WTC11 (cell line): ENCODE data around the gene SLIT3. TPM values are rescaled to one million over a fixed set of nuclear protein-coding genes. Genes with fewer than 3 reads are reported as not detected.

Experiments
- ATAC-seq: fragments of 200-7000 bp; cut with Tn5 transposase; 2 replicates; pipeline ENCODE4 v1.10.0; 2021; ENCODE audit warnings: mild to moderate bottlenecking, moderate library complexity
- CTCF ChIA-PET: fragments of 300-600 bp; sonication (Branson Sonifier 250); formaldehyde crosslinking; loops from one replicate; lab custom pipeline; 2021; ENCODE audit warnings: antibody characterized with exemption; lab: Charles Lee
- POLR2A ChIA-PET: fragments of 350-600 bp; sonication (Branson Sonifier 250); formaldehyde crosslinking; loops from one replicate; lab custom pipeline; 2021; ENCODE audit warnings: antibody characterized with exemption; lab: Charles Lee
- DNase-seq: peaks from one replicate; pipeline ENCODE4 v3.0.0; 2021; ENCODE audit warnings: low spot score
- H3K27ac Mint-ChIP-seq: 2 replicates; pipeline ENCODE4 v1.8.0; 2021; ENCODE audit warnings: mixed read lengths
- H3K27me3 Mint-ChIP-seq: 2 replicates; pipeline ENCODE4 v1.8.0; 2021; ENCODE audit warnings: low read depth, mild to moderate bottlenecking, moderate library complexity, mixed read lengths
- H3K36me3 Mint-ChIP-seq: 2 replicates; pipeline ENCODE4 v1.8.0; 2021; ENCODE audit warnings: mixed read lengths
- H3K4me1 Mint-ChIP-seq: 2 replicates; pipeline ENCODE4 v1.8.0; 2022; ENCODE audit warnings: mixed read lengths
- H3K4me3 Mint-ChIP-seq: 2 replicates; pipeline ENCODE4 v1.8.0; 2021; ENCODE audit warnings: mild to moderate bottlenecking, moderate library complexity, mixed read lengths
- H3K9me3 Mint-ChIP-seq: 2 replicates; pipeline ENCODE4 v1.8.0; 2021; ENCODE audit warnings: mixed read lengths
- ATF1 ChIP-seq: sonication (generic); formaldehyde crosslinking; IDR thresholded peaks from 2 replicates; pipeline ENCODE4 v1.8.1; 2023; ENCODE audit warnings: mild to moderate bottlenecking, moderate library complexity, missing genetic modification reagents
- CREB1 ChIP-seq: sonication (generic); formaldehyde crosslinking; IDR thresholded peaks from 2 replicates; pipeline ENCODE4 v1.8.0; 2023; ENCODE audit warnings: mild to moderate bottlenecking, missing genetic modification reagents
- CREM ChIP-seq: sonication (generic); formaldehyde crosslinking; IDR thresholded peaks from 2 replicates; pipeline ENCODE4 v1.8.1; 2022; ENCODE audit warnings: mild to moderate bottlenecking, missing genetic modification reagents, moderate library complexity
- E2F5 ChIP-seq: sonication (generic); formaldehyde crosslinking; IDR thresholded peaks from 2 replicates; pipeline ENCODE4 v1.8.1; 2022; ENCODE audit warnings: mild to moderate bottlenecking, moderate library complexity, missing genetic modification reagents
- ERG ChIP-seq: fragments of 250-450 bp; sonication (Bioruptor Pico); IDR thresholded peaks from 2 replicates; pipeline ENCODE4 v1.8.0; 2021; ENCODE audit warnings: mild to moderate bottlenecking
- ETV6 ChIP-seq: sonication (generic); formaldehyde crosslinking; IDR thresholded peaks from 2 replicates; pipeline ENCODE4 v1.8.1; 2022; ENCODE audit warnings: mild to moderate bottlenecking, missing genetic modification reagents
- FOXJ3 ChIP-seq: sonication (generic); formaldehyde crosslinking; IDR thresholded peaks from 2 replicates; pipeline ENCODE4 v1.9.0; 2021; ENCODE audit warnings: missing genetic modification reagents, mild to moderate bottlenecking, borderline replicate concordance
- FOXP4 ChIP-seq: sonication (generic); formaldehyde crosslinking; IDR thresholded peaks from 2 replicates; pipeline ENCODE4 v1.8.0; 2022; ENCODE audit warnings: mild to moderate bottlenecking, missing genetic modification reagents
- GTF2I ChIP-seq: fragments of 250-450 bp; sonication (Bioruptor Pico); conservative IDR thresholded peaks from 2 replicates; pipeline ENCODE4 v1.4.0; 2021; ENCODE audit warnings: mild to moderate bottlenecking
- NR1H2 ChIP-seq: sonication (generic); formaldehyde crosslinking; IDR thresholded peaks from 2 replicates; pipeline ENCODE4 v1.9.0; 2021; ENCODE audit warnings: mild to moderate bottlenecking, moderate library complexity, missing genetic modification reagents
- NR2C2 ChIP-seq: sonication (generic); formaldehyde crosslinking; IDR thresholded peaks from 2 replicates; pipeline ENCODE4 v1.8.0; 2022; ENCODE audit warnings: mild to moderate bottlenecking, missing genetic modification reagents
- OVOL2 ChIP-seq: fragments of 250-450 bp; sonication (Bioruptor Pico); IDR thresholded peaks from 2 replicates; pipeline ENCODE4 v1.9.0; 2021; ENCODE audit warnings: mild to moderate bottlenecking, borderline replicate concordance
- RORB ChIP-seq: fragments of 250-450 bp; sonication (Bioruptor Pico); IDR thresholded peaks from 2 replicates; pipeline ENCODE4 v1.9.0; 2021; ENCODE audit warnings: mild to moderate bottlenecking
- SMAD3 ChIP-seq: sonication (generic); formaldehyde crosslinking; IDR thresholded peaks from 2 replicates; pipeline ENCODE4 v1.8.0; 2022; ENCODE audit warnings: missing genetic modification reagents, mild to moderate bottlenecking, borderline replicate concordance
- SMAD4 ChIP-seq: sonication (generic); formaldehyde crosslinking; IDR thresholded peaks from 2 replicates; pipeline ENCODE4 v1.8.0; 2022; ENCODE audit warnings: mild to moderate bottlenecking, missing genetic modification reagents
- ZNF263 ChIP-seq: sonication (generic); formaldehyde crosslinking; IDR thresholded peaks from 2 replicates; pipeline ENCODE4 v1.8.1; 2022; ENCODE audit warnings: low read depth, mild to moderate bottlenecking, moderate library complexity, missing genetic modification reagents
- ZNF416 ChIP-seq: fragments of 250-450 bp; sonication (Bioruptor Pico); IDR thresholded peaks from 2 replicates; pipeline ENCODE4 v1.9.0; 2021; ENCODE audit warnings: mild to moderate bottlenecking, inconsistent platforms
- ZNF423 ChIP-seq: fragments of 250-450 bp; sonication (Bioruptor Pico); IDR thresholded peaks from 2 replicates; pipeline ENCODE4 v2.1.2; 2022; ENCODE audit warnings: mild to moderate bottlenecking, moderate library complexity
- ZNF512 ChIP-seq: sonication (generic); formaldehyde crosslinking; IDR thresholded peaks from 2 replicates; pipeline ENCODE4 v1.8.1; 2022; ENCODE audit warnings: missing genetic modification reagents, borderline replicate concordance
- total RNA-seq: library from RNA; stranded (reverse); gene quantifications from 3 replicates; pipeline ENCODE4 v1.2.3, GENCODE V29; 2021
- TF ChIP-seq, protein P1 (sequence below): fragments of 250-450 bp; sonication (Bioruptor Pico); conservative IDR thresholded peaks from 2 replicates; pipeline ENCODE4 v1.9.0; 2021; ENCODE audit warnings: mild to moderate bottlenecking
- TF ChIP-seq, protein P2 (sequence below): sonication (generic); formaldehyde crosslinking; IDR thresholded peaks from 2 replicates; pipeline ENCODE4 v1.8.1; 2023; ENCODE audit warnings: mild to moderate bottlenecking, missing genetic modification reagents, moderate library complexity
- TF ChIP-seq, protein P3 (sequence below): sonication (generic); formaldehyde crosslinking; IDR thresholded peaks from 2 replicates; pipeline ENCODE4 v1.8.1; 2022; ENCODE audit warnings: low read depth, missing genetic modification reagents, borderline replicate concordance
- TF ChIP-seq, protein P4 (sequence below): sonication (generic); formaldehyde crosslinking; IDR thresholded peaks from 2 replicates; pipeline ENCODE4 v1.8.1; 2022; ENCODE audit warnings: low read depth, mild to moderate bottlenecking, moderate library complexity, missing genetic modification reagents, borderline replicate concordance

The SLIT3 gene
- total RNA-seq, 1 experiment from 2014 or later = 1.9 TPM

DNA sequence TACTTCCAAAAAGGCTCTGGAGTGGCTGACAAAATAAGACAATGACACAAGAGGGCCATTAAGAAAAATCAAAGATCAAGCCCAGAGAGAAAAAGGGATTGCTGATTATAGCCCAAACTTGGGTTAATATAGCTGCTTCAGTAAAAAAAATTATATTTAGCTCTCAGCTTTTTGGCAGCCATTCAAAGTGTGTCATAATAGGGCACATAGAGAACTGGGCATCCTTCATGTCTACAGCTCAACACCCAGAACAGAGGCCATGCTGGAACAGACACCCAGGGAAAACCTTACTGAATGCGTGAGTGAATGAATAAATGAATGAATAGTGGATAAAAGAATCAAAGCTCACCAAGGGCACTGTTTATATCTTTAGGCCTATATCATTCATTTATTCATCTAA is 110.1 kb downstream of the SLIT3 start:
- DNase-seq = no peak
- Mint-ChIP-seq H3K27me3 (no peaks in the 10 kb centered on the region), H3K9me3 (peaks cover 12% of the 10 kb centered on the region), H3K4me3 (no peak overlapping the region), H3K27ac (no peak overlapping the region), H3K4me1 (peaks cover 5% of the 10 kb centered on the region), H3K36me3 (no peaks in the 10 kb centered on the region)
- ChIA-PET CTCF (interaction anchor here (0.8 to 1.2 kb wide), 2 partner anchors 30 to 112 kb away, joined by 3 read pairs; no protein-coding TSS in a partner anchor), POLR2A (no interaction called here)
- TF ChIP-seq GTF2I (no peak), ZNF423 (CRISPR knock-in tag) (no peak), ZNF416 (CRISPR knock-in tag) (no peak), ETV6 (CRISPR knock-in tag) (no peak), NR1H2 (CRISPR knock-in tag) (no peak), FOXP4 (no peak), ATF1 (no peak), SMAD3 (CRISPR knock-in tag) (no peak), CREB1 (CRISPR knock-in tag) (no peak), ZNF512 (CRISPR knock-in tag) (no peak), CREM (CRISPR knock-in tag) (no peak), RORB (no peak)
- TF ChIP-seq, protein P1, sequence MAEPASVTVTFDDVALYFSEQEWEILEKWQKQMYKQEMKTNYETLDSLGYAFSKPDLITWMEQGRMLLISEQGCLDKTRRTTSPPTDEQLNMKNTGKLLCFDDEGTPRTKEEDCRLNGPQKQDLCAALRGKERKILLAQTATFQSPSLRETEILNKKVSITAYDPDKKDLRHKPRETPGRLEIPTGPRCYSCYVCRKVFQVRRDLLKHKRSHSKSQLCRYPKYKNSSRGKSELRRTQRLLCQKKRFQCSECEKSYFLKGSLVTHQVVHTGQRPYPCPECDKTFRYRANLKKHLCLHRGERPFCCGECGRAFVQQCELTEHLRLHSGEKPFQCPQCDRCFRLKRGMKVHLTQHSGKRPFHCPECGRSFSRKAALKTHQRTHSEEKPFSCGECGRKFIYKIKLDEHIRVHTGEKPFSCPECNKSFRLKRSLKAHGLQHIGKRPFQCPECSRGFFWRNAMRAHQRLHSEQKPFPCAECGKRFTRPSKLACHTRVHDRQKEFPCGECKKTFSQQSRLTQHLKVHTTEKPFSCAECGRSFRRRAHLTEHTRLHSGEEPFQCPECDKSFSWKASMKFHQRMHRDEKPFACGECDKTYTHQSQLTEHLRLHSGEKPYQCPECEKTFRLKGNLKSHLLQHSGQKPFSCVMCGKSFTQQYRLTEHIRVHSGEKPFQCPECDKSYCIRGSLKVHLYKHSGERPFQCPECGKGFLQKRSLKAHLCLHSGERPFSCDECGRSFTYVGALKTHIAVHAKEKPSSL (CRISPR knock-in tag) = no peak
- TF ChIP-seq, protein P2, sequence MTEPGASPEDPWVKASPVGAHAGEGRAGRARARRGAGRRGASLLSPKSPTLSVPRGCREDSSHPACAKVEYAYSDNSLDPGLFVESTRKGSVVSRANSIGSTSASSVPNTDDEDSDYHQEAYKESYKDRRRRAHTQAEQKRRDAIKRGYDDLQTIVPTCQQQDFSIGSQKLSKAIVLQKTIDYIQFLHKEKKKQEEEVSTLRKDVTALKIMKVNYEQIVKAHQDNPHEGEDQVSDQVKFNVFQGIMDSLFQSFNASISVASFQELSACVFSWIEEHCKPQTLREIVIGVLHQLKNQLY (CRISPR knock-in tag) = no peak
- TF ChIP-seq, protein P3, sequence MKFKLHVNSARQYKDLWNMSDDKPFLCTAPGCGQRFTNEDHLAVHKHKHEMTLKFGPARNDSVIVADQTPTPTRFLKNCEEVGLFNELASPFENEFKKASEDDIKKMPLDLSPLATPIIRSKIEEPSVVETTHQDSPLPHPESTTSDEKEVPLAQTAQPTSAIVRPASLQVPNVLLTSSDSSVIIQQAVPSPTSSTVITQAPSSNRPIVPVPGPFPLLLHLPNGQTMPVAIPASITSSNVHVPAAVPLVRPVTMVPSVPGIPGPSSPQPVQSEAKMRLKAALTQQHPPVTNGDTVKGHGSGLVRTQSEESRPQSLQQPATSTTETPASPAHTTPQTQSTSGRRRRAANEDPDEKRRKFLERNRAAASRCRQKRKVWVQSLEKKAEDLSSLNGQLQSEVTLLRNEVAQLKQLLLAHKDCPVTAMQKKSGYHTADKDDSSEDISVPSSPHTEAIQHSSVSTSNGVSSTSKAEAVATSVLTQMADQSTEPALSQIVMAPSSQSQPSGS (CRISPR knock-in tag) = no peak
- TF ChIP-seq, protein P4, sequence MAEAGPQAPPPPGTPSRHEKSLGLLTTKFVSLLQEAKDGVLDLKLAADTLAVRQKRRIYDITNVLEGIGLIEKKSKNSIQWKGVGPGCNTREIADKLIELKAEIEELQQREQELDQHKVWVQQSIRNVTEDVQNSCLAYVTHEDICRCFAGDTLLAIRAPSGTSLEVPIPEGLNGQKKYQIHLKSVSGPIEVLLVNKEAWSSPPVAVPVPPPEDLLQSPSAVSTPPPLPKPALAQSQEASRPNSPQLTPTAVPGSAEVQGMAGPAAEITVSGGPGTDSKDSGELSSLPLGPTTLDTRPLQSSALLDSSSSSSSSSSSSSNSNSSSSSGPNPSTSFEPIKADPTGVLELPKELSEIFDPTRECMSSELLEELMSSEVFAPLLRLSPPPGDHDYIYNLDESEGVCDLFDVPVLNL (CRISPR knock-in tag) = no peak
- ATAC-seq = no peak

- ChIA-PET POLR2A (no interaction called here), CTCF (interaction anchor here (0.7 kb wide), 1 partner anchor 8 kb away, joined by 3 read pairs; no protein-coding TSS in a partner anchor)
- no peak for ATAC-seq
- peaks cover 11% of the 10 kb centered on the region for H3K4me1 Mint-ChIP-seq
- DNase-seq = no peak
- H3K36me3 Mint-ChIP-seq = no peaks in the 10 kb centered on the region
- no peaks in the 10 kb centered on the region for H3K27me3 Mint-ChIP-seq
- H3K4me3 Mint-ChIP-seq = no peak overlapping the region
- peaks cover 12% of the 10 kb centered on the region for H3K9me3 Mint-ChIP-seq
- H3K27ac Mint-ChIP-seq = no peak overlapping the region
- TF ChIP-seq FOXJ3 (CRISPR knock-in tag) (no peak), E2F5 (CRISPR knock-in tag) (no peak), NR1H2 (CRISPR knock-in tag) (no peak), SMAD4 (CRISPR knock-in tag) (no peak), ZNF263 (CRISPR knock-in tag) (no peak), ZNF423 (CRISPR knock-in tag) (no peak), OVOL2 (CRISPR knock-in tag) (no peak), NR2C2 (CRISPR knock-in tag) (no peak), ERG (CRISPR knock-in tag) (no peak)
- TF ChIP-seq, all 79 proteins: peak for 0
Observed at GRCh38 chr5:169185626-169186025, 115.3 kb downstream of the SLIT3 start.
